BJ (cell line): ENCODE measurements around the gene PLXND1. TPM values are rescaled to one million over a fixed set of nuclear protein-coding genes. Genes with fewer than 3 reads are reported as not detected.

Experiments used
- CTCF ChIA-PET: fragments of 350-600 bp; formaldehyde crosslinking; extraction: SDS; loops from one replicate; lab custom pipeline; 2021; ENCODE audit warnings: antibody characterized with exemption, inconsistent platforms; lab: Yijun Ruan, JAX
- POLR2A ChIA-PET: fragments of 300-600 bp; sonication (Branson Sonifier 250); formaldehyde crosslinking; extraction: SDS; loops from one replicate; lab custom pipeline; 2021; ENCODE audit warnings: antibody characterized with exemption; lab: Charles Lee
- DNase-seq: peaks from one replicate; pipeline ENCODE4 v3.0.0-alpha.2; 2011; ENCODE audit warnings: low read depth
- H3K27me3 ChIP-seq: 2 replicates; pipeline ENCODE4 v1.6.0; 2011; ENCODE audit warnings: low read length; ENCODE audit not compliant: control insufficient read depth, insufficient read depth
- H3K36me3 ChIP-seq: 2 replicates; pipeline ENCODE4 v1.5.1; 2011; ENCODE audit warnings: low read length; ENCODE audit not compliant: control insufficient read depth, insufficient read depth
- H3K4me3 ChIP-seq: 2 replicates; pipeline ENCODE4 v1.5.1; 2011; ENCODE audit warnings: low read depth, mild to moderate bottlenecking, control low read depth, low read length
- polyA plus RNA-seq: library from polyadenylated mRNA; depleted of rRNA; stranded (reverse); fragments of >200 nt; gene quantifications from 2 replicates; pipeline ENCODE4 v1.2.3, GENCODE V29; 2011
- TF ChIP-seq, protein P1 (sequence below): IDR thresholded peaks from 2 replicates; pipeline ENCODE4 v1.5.1; 2011; ENCODE audit warnings: low read depth, mild to moderate bottlenecking, control low read depth, inconsistent platforms, low read length, moderate library complexity; ENCODE audit not compliant: insufficient read depth

The PLXND1 gene
- polyA plus RNA-seq, 1 experiment: 128 TPM

- ChIA-PET CTCF (interaction anchor here (1.1 kb wide), 2 partner anchors 17 to 20 kb away, joined by 3 read pairs; no protein-coding TSS in a partner anchor), POLR2A (no interaction called here)
- DNase-seq: no peak
- H3K36me3 ChIP-seq: no peaks in the 10 kb centered on the region
- no peak within 1 kb of the TSS for H3K4me3 ChIP-seq
- TF ChIP-seq, protein P1, sequence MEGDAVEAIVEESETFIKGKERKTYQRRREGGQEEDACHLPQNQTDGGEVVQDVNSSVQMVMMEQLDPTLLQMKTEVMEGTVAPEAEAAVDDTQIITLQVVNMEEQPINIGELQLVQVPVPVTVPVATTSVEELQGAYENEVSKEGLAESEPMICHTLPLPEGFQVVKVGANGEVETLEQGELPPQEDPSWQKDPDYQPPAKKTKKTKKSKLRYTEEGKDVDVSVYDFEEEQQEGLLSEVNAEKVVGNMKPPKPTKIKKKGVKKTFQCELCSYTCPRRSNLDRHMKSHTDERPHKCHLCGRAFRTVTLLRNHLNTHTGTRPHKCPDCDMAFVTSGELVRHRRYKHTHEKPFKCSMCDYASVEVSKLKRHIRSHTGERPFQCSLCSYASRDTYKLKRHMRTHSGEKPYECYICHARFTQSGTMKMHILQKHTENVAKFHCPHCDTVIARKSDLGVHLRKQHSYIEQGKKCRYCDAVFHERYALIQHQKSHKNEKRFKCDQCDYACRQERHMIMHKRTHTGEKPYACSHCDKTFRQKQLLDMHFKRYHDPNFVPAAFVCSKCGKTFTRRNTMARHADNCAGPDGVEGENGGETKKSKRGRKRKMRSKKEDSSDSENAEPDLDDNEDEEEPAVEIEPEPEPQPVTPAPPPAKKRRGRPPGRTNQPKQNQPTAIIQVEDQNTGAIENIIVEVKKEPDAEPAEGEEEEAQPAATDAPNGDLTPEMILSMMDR: no peak
- no peaks in the 10 kb centered on the region for H3K27me3 ChIP-seq
Observed at GRCh38 chr3:129528589-129529100, 77.8 kb downstream of the PLXND1 start, which contains the start of gene RHO. TSS of gene RHO (plus strand) at chr3:129528639. CDS start at chr3:129528734, 95 bp downstream.

DNA sequence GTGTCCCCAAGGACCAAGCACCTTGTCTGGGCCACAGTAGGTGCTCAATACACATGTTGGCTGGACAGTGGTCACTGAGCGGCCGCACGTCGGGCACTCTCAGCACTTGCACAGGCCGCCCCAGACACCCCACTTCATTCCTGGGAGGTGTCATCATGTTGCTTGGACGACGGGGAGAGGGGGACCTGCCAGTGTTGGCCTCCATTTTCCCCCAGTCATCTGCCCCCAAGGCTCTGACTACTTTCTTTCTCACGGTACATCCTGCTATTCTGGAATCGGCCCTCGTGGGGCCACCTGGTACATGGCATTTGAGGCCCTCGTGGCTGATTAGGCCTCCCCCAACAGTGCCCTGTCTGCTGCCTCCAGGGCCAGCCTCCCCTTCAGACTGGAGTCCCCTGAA, 79.2 kb downstream of the PLXND1 start:
- TF ChIP-seq, protein P1: no peak
- POLR2A ChIA-PET: no interaction called here
- Histone ChIP-seq H3K4me3 (no peak overlapping the region), H3K36me3 (no peaks in the 10 kb centered on the region), H3K27me3 (no peaks in the 10 kb centered on the region)
- no peak for DNase-seq
- CTCF ChIA-PET: no interaction called here

- Histone ChIP-seq H3K27me3 (no peaks in the 10 kb centered on the region), H3K36me3 (no peaks in the 10 kb centered on the region), H3K4me3 (no peak overlapping the region)
- TF ChIP-seq, protein P1: no peak
- POLR2A ChIA-PET: no interaction called here
- CTCF ChIA-PET: no interaction called here
- no peak for DNase-seq
Observed at GRCh38 chr3:129526121-129526900, 80.2 kb downstream of the PLXND1 start.

DNA sequence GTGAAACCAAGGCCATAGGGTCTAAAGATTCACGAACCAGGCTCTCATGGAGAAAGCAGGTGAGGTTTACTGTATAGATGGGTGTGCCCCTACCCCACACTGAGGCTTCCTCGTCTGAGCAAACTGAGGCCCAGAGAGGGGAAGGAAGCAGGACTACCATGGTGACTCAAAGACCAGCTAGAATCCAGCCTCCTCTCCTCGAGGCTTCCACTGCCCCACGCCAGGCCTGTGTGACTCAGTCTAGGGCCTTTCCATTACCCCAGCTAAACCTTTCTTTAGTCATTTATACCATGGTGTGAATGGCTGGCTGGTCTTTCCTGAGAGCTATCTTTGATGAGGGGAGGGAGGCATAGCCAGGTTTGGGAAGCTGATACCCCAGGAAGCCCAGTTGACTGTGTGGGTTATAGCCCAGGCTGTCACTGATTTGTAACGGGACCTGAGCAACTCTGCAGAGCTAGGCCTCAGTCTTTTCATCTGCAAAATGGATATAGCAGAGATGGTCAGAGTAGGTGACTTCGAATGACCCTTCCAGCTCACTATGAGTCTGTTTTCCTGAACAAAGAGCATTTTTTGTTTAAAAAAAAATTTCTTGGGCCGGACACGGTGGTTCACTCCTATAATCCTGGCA, 81.0 kb downstream of the PLXND1 start:
- CTCF ChIA-PET: no interaction called here
- Histone ChIP-seq H3K36me3 (no peaks in the 10 kb centered on the region), H3K4me3 (no peak overlapping the region), H3K27me3 (no peaks in the 10 kb centered on the region)
- TF ChIP-seq, protein P1: no peak
- POLR2A ChIA-PET: no interaction called here
- DNase-seq: no peak

DNA sequence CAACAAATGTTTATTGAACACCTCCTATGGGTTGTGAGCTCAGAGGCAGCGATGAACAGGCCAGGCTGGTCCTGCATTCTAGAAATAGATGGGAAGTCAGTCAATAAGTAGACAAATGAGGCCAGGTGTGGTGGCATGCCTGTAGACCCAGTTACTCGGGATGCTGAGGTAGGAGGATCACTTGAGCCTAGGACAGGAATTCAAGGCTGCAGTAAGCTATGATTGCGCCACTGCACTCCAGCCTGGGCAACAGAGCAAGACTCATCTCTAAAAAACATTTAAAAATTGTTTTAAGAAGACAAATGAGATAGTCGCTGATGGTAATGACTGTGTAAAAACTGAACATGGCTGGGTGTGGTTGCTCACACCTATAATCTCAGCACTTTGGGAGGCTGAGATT, 82.4 kb downstream of the PLXND1 start:
- POLR2A ChIA-PET: no interaction called here
- CTCF ChIA-PET: no interaction called here

More for the DNA sequence above, 82.4 kb downstream of the PLXND1 start:
- no peak overlapping the region for H3K4me3 ChIP-seq
- no peaks in the 10 kb centered on the region for H3K27me3 ChIP-seq
- TF ChIP-seq, protein P1: no peak
- no peaks in the 10 kb centered on the region for H3K36me3 ChIP-seq
- DNase-seq: no peak
